Lung (tissue), 12 donors: ENCODE data around the gene GRM5. TPM values are rescaled to one million over a fixed set of nuclear protein-coding genes. Genes with fewer than 3 reads are reported as not detected.

Experiments
- ATAC-seq: fragments of 200-7000 bp; cut with Tn5 transposase; one replicate; pipeline ENCODE4 v1.9.1; 2020; ENCODE audit warnings: moderate number of reproducible peaks; ENCODE audit not compliant: insufficient read depth, low FRiP score
- DNase-seq, 3 donors: peaks; one replicate each; pipeline ENCODE4 v3.0.0-alpha.2; 2013 to 2017
- H3K27ac ChIP-seq, 2 donors: one replicate each; pipeline ENCODE4 v1.5.1; 2013; ENCODE audit warnings: mild to moderate bottlenecking in 2 of 2, moderate library complexity in 2 of 2, control low read depth in 1 of 2, inconsistent platforms in 1 of 2, low read depth in 1 of 2, low read length in 1 of 2
- H3K27me3 ChIP-seq, 3 donors: one replicate each; pipeline ENCODE4 v1.5.1; 2013; ENCODE audit warnings: low read length in 2 of 3; ENCODE audit not compliant: control insufficient read depth in 3 of 3, insufficient read depth in 3 of 3
- H3K36me3 ChIP-seq, 4 donors: one replicate each; pipeline ENCODE4 v1.5.1; 2013; ENCODE audit warnings: low read length in 4 of 4, mild to moderate bottlenecking in 1 of 4, moderate library complexity in 1 of 4; ENCODE audit not compliant: control insufficient read depth in 4 of 4, insufficient read depth in 4 of 4
- H3K4me1 ChIP-seq, 5 donors: one replicate each; pipeline ENCODE4 v1.5.1; 2013; ENCODE audit warnings: low read length in 5 of 5, mild to moderate bottlenecking in 2 of 5, moderate library complexity in 1 of 5; ENCODE audit not compliant: control insufficient read depth in 5 of 5, insufficient read depth in 5 of 5
- H3K4me3 ChIP-seq: one replicate; pipeline ENCODE4 v1.5.1; 2013; ENCODE audit warnings: mild to moderate bottlenecking, control low read depth, moderate library complexity
- H3K9ac ChIP-seq, 2 donors: one replicate each; pipeline ENCODE4 v1.5.1; 2013; ENCODE audit warnings: low read length in 2 of 2, control low read depth in 1 of 2; ENCODE audit not compliant: insufficient read depth in 1 of 2
- H3K9me3 ChIP-seq, 4 donors: one replicate each; pipeline ENCODE4 v1.5.1; 2013; ENCODE audit warnings: low read length in 3 of 4, mild to moderate bottlenecking in 1 of 4, moderate library complexity in 1 of 4; ENCODE audit not compliant: control insufficient read depth in 4 of 4, insufficient read depth in 3 of 4
- WGBS, 2 donors: extraction: QIAGEN DNeasy Blood & Tissue Kit; methylation state at CpG; one replicate each; pipeline ENCODE4 v1.1.7; 2013; 5-methylcytosine and 5-hydroxymethylcytosine counted together
- polyA plus RNA-seq, 2 donors: library from polyadenylated mRNA; stranded (reverse); fragments of 200-250 nt; gene quantifications; one replicate each; pipeline ENCODE4 v1.2.1, GENCODE V29; 2013
- total RNA-seq, 2 donors: library from RNA; depleted of rRNA in 1 of 2; stranded (reverse); fragments of >200 nt in 1 of 2; gene quantifications; one replicate each; pipeline ENCODE4 v1.2.1, GENCODE V29; 2014 to 2021
- TF ChIP-seq, protein P1 (sequence below): IDR thresholded peaks from 2 replicates; pipeline ENCODE4 v1.5.1; 2012; ENCODE audit warnings: mild to moderate bottlenecking; ENCODE audit errors: control extremely low read depth, extremely low read depth
- donor health status: control.
- donor health status: control.
- donor health status: Bipolar disorder and iron deficiency.
- donor health status: healthy.
- donor health status: DM: yes; HTN: yes; CAD: no.

The GRM5 gene
- total and polyA plus RNA-seq, 4 donors, result 0.02 to 1.2 (median 0.35) TPM

DNA sequence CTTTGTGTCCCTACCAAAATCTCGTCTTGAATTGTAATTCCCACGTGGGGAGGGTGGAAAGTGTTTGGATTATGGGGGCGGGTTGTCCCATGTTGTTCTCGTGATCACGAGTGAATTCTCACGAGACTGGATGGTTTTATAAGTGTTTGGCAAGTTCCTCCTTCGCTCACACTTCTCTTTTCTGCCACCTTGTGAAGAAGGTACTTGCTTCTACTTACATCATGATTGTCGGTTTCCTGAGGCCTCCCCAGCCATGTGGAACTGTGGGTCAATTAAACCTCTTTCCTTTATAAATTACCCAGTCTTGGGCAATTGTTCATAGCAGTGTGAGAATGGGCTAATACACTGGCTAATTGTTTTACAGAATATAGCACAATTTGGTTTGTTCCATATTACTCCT is 326.3 kb downstream of the GRM5 start:
- H3K36me3 ChIP-seq, result no peaks in the 10 kb centered on the region
- no peaks in the 10 kb centered on the region for H3K27me3 ChIP-seq
- WGBS, 2 donors, result 77 to 83% methylated on average over 8 of the region's 8 CpGs
- no peak overlapping the region for H3K9ac ChIP-seq
- DNase-seq, result no peak
- H3K4me3 ChIP-seq, result no peak overlapping the region
- ATAC-seq, result no peak
- no peaks in the 10 kb centered on the region for H3K4me1 ChIP-seq
- peaks cover 0 to 4% (median 0%) of the 10 kb centered on the region in 4 donors for H3K9me3 ChIP-seq
- TF ChIP-seq, protein P1, sequence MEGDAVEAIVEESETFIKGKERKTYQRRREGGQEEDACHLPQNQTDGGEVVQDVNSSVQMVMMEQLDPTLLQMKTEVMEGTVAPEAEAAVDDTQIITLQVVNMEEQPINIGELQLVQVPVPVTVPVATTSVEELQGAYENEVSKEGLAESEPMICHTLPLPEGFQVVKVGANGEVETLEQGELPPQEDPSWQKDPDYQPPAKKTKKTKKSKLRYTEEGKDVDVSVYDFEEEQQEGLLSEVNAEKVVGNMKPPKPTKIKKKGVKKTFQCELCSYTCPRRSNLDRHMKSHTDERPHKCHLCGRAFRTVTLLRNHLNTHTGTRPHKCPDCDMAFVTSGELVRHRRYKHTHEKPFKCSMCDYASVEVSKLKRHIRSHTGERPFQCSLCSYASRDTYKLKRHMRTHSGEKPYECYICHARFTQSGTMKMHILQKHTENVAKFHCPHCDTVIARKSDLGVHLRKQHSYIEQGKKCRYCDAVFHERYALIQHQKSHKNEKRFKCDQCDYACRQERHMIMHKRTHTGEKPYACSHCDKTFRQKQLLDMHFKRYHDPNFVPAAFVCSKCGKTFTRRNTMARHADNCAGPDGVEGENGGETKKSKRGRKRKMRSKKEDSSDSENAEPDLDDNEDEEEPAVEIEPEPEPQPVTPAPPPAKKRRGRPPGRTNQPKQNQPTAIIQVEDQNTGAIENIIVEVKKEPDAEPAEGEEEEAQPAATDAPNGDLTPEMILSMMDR, result no peak
- H3K27ac ChIP-seq, result no peak overlapping the region

- 73 to 78% methylated on average over 1 of the region's 1 CpG for WGBS, 2 donors
- H3K9ac ChIP-seq, result no peak overlapping the region
- H3K27me3 ChIP-seq, result no peaks in the 10 kb centered on the region
- H3K27ac ChIP-seq, result no peak overlapping the region
- no peak for ATAC-seq
- H3K4me3 ChIP-seq, result no peak overlapping the region
- H3K9me3 ChIP-seq, result no peaks in the 10 kb centered on the region
- DNase-seq, result no peak
- TF ChIP-seq, protein P1, result no peak
- H3K36me3 ChIP-seq, result no peaks in the 10 kb centered on the region
- H3K4me1 ChIP-seq, result no peaks in the 10 kb centered on the region
These were observed 356.2 kb downstream of the GRM5 start for GRCh38 chr11:88709567-88709966.

- Histone ChIP-seq H3K9ac (no peak overlapping the region), H3K4me3 (no peak overlapping the region), H3K9me3 (no peaks in the 10 kb centered on the region), H3K4me1 (no peaks in the 10 kb centered on the region), H3K27me3 (no peaks in the 10 kb centered on the region), H3K27ac (no peak overlapping the region), H3K36me3 (no peaks in the 10 kb centered on the region)
- 92 to 94% methylated on average over 1 of the region's 1 CpG for WGBS, 2 donors
- DNase-seq (peak in 2 of 3 donors; percentile 6 to 40), ATAC-seq (no peak)
- TF ChIP-seq, protein P1, result no peak
These were observed 361.3 kb downstream of the GRM5 start for GRCh38 chr11:88704485-88704884.

DNA sequence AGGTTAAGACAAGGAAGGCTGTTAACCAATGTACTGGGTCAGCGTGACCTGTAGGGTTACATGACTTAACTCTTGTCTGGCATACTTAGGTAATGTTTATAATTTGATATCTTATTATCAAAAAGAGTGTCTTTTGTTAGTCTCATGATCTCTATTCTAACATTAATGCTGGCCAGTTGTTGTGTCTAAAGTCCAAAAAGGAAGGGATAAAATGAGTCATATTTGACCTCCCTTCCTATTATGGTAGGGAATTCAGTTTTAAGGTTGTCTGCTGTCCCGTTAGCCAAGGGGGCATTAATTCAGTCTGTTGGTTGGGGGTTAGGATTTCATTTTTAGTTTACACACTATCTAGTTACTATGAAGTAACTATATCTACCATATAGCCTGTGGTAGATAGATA is 364.0 kb downstream of the GRM5 start:
- no peak overlapping the region for H3K27ac ChIP-seq
- H3K36me3 ChIP-seq, result no peaks in the 10 kb centered on the region
- DNase-seq (no peak), ATAC-seq (no peak)
- no peak overlapping the region for H3K9ac ChIP-seq
- H3K27me3 ChIP-seq, result no peaks in the 10 kb centered on the region
- H3K4me3 ChIP-seq, result no peak overlapping the region
- no peaks in the 10 kb centered on the region for H3K4me1 ChIP-seq
- WGBS, 2 donors, result 77 to 84% methylated on average over 2 of the region's 2 CpGs
- TF ChIP-seq, protein P1, result no peak
- no peaks in the 10 kb centered on the region for H3K9me3 ChIP-seq
